GM18499 (cell line): ENCODE data around the gene SOBP.
"Not testable (repeated sequence)": the region's sequence is repeated elsewhere in the genome, so short reads cannot be mapped to it uniquely, and the experiment has no call there.

Source experiments
- ATAC-seq: cut with Tn5 transposase; IDR thresholded peaks from one replicate; pipeline ENCODE4 v1.9.1; 2021; ENCODE audit warnings: moderate number of reproducible peaks; ENCODE audit not compliant: insufficient read depth, unreplicated experiment

Gene SOBP

DNA sequence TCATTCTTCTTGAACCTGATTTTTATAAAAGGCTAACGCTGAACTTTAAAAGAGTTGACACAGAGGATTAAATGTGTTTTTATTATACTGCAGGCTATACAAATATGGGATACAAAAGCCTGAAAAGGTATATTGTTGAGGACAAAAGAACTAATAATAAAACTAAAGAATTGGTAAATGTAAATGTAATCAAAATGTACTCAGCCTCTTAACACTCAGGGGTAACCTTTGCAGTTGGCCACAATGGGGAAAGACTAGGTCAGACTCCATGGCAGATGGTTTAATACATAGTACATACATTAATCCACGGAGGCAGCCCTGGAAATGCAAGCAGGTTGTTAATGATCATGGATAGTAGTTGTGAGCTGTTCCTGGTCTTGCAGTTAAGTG is 57.5 kb downstream of the SOBP start:
- ATAC-seq = no peak

DNA sequence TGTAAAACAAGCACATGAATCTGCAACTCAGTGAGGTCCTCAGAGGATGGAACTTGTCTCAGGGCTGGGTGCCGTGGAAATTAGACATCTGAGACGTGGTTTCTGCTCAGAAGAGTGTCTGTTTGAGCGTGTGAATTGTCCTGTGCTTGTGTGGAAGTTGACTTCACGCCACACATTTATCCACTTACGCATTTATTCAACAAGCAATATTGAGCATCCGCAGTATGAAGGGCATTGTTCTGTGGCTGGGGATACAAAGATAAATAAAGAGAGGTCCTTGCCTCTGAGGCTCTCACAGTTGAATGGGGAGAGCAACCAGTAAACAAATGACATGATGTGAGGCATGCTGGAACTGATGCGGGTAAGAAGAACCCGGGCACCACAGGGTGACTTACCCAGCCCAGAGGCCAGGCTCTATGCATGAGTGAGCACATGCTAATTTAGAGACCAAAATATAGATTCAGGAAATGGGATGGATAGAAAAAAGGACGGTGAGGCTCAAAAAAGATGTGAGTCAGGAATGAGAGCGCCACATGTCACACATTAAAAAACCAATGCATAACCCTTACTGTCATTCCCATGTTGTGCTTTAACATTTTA is 60.4 kb downstream of the SOBP start:
- no peak for ATAC-seq

DNA sequence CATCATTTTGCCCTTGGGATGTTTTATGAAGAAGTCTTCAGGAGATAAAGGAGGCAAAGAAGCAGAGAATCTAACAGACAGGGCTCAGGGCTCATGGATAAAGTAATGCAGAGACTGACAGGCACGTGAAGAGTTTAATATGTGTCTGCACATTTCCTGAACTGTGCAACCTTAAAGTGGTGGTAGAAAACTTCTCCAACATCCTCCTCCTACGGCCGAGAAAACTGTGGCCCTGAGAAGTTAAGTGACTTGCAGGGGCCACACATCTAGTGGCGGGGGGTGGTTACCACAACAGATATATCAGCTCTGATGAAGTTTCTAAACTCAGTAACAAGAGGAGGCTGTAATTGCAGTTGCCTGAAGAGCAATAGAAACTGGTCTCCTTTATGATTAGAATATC is 61.0 kb downstream of the SOBP start:
- no peak for ATAC-seq

DNA sequence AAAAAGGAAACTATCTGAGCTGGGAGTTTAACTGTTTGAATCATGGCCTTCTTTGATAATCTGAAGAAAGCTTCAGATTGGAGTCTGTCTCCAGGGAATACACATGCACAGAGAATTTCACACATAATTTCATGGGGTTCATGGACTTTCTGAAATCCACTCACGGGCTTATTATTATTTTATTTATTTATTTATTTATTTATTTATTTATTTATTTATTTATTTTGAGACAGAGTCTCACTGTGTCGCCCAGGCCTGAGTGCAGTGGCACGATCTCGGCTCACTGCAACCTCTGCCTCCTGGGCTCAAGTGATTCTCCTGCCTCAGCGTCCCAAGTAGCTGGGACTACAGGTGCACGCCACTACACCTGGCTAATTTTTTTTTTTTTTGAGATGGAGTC is 63.2 kb downstream of the SOBP start:
- ATAC-seq = not testable (repeated sequence)

DNA sequence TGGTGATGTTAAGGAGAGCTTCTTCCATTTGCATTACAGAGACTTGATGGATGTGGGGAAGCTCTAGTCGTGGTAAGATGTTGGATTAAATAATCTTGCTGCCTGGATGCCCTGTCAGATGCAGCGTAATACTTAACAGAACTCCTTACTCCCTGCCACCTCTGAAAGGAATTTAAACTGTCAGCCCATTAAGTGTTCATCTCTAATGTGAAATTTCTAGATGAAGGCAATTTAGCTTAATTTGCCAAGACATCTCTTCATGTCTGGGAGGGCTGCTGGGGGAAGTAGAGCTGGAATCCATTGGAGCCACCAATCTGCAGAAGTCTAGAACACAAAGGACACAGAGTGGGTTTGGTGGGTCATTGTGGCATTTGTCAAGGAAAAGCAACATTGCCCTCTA is 64.4 kb downstream of the SOBP start:
- ATAC-seq = no peak

DNA sequence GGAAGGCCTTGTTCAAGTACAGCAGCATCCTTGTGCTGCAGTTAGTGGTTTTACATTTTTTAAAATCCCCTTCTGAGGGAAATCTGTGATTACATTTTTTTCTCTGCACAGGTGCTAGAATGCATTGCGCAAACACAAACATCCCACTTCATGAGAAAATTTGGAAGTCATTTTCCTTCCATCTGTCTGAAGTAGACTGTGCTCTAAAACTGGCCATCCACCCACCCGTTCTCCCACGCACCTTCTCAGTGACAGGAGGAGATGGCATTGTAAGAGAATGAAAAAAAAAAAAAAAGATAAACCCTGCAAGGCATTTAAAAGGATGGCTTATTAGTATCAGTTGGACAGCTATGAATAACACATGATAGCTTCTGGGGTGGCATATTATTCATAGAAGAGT is 65.0 kb downstream of the SOBP start:
- ATAC-seq = no peak

DNA sequence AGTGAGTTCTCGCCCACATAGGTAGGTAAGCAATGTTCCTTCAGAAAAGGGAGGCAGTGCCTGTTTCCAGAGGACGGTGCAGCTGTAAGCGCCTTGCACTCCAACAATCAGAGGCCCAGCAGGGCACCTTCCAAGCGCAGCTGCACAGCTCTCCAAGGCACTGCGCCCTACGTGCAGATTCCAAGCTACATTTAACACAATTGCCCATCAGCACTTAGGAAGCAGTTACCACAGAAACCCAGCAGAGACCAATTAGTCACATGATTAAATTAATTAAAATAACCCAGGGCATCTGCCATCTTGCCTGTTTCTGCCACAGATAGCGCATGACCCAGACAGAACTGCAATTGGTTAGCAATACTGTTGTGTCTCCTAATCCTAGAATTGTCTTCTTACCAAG is 65.5 kb downstream of the SOBP start:
- ATAC-seq = no peak

DNA sequence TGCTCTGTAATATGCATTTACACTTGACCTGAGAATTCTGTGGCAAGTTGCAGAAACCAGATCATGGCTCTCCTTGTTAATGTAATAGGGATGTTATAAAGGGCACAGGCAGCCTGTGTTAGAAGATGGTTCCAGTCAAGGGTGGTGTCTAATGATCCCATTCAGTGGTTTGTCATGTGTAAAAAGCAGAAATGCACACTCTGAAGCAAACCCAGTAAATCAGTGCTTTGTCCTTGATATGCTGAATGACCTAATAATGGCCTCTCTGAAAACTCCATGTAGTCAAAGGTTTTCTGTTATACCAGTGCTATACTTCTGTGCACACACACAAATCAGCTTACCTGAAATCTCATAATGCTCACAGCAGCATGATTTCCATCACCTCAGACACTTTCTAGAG is 66.2 kb downstream of the SOBP start:
- ATAC-seq = no peak

DNA sequence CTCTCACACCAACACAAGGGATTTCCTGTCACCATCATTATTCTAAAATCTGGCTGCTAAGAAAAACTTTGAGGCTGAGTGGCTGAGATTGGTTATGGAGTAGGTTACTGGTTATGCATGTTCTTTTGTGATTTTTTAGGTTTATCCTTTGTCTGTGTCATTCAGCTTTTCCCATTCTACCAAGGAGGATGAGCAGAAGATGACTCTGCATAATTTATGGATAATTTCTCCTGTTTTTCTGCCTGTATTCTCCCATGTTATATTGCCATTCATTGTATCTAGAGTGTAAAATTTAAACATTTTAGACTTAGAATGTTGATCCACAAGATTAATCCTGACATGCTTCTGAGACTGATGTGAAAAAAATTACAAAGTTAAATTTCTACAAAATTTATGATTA is 67.8 kb downstream of the SOBP start:
- no peak for ATAC-seq

DNA sequence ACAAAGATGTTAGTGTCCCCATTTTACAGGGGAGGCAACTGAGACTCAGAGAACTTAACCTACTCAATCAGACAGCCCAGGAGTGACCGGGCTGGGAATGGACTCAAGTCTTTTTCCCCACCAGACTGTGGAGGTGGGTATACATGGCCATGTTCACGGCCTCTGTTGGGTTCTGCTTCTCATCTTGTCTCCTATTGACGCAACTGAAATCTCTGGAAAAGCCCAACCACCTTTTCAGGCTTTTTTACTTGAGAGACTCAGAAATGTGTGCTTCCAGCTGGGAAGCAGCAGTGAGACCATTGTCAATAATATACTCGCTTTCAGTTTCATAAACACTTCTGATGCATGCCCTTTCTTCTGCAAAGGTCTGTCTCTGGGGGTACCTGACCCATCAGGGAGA is 70.7 kb downstream of the SOBP start:
- no peak for ATAC-seq

DNA sequence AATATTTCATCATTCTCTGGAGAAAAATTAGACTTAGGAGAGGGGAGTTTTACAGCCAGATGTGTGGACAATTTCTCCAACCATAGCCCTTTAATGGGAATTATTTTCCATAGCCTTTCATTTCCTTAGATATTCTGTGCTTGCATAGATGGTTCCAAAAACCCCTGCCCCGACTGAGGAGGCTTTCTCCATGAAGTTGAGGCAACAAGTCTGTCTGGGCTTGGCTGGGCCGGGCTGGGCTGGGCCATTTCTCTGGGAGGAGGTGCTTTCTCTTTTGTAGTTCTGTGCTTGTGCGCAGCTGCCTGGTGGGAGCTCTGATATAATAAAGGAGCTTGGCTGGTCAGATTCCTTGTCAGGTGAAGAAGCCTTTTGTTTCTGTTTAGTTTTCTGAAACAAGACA is 71.4 kb downstream of the SOBP start:
- ATAC-seq = no peak

DNA sequence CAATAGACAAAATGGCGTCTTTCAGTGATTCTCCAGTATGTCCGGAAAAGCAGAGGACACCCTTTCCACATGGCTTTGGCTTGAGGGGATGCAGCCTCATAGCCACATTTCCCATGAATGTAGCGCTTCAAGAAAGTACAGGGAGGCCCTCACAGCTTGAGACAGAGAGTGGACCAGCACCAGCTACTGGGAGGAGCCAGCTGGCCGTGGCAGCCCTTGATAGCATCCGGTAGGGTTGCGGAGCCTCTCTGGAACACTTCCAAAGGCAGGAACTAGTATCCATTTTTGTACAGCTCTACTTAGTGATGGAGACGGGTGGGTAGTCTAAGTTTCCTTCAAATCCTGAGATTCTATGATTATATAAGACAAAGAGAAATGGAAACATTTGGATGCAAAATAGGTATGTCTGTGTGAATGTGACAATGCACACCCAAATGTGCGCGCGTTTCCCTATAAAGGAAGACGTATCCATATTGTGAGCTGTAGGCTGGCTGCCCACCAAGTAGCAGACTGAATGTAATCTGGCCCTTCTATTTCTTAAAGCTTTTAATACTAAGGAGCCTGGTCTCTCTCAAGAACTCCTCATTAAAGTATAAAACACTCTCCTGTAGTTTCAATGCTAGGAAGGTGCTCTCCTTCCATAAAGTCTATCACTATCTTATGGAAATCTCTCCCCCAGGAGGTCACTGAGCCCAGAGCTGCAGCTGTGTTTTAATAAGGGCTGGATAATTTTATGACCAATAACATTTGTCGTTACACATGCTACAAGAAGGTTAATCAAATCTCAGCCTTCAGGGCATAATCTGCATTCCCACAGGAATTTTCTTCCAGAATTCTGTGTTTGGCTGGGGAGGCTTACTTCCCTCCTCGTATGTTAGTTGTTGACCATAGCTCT is 74.0 kb downstream of the SOBP start:
- no peak for ATAC-seq

DNA sequence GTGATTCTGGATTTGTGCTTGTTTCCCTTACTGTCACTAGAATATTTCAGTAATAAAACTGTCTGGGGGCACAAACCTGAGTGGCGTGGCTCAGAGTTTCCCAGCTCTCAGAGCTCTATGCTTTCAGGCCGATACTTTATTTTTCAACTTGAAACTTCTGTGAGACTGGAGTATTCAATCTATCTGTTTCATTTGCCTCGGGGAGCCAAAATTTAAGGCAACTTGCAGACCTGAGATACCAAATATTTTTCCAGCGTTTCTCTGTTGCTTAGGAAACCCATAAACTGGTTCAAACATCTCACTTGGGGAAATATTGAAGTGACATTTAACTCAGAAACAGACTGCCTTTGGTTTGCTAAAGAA is 74.7 kb downstream of the SOBP start:
- no peak for ATAC-seq

DNA sequence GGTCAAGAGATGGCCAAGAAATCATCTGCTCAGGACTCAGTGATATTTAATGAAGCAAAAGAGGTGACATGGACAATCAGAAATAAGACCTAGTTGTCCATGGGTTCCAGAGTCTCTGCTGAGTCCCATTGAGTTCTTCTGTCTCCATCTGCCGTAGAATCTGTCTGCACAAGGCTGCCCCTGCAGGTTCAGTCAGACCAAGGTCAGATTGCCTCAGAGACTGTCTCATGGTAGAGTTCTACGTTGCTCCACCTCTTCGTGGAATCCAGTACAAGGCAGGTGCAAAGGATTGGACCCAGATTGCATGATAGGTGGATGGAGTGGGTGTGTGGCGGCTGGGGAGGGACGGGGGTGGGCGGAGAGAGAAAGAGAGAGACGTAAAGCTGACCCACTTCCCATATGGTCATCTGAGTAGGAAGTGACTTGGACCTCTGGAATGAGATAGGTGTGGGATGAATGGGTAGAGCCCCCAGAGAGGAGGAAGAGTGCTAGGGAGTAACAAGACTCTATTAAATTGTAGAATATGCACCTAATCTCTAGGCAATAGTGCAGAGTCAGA is 75.3 kb downstream of the SOBP start:
- no peak for ATAC-seq

DNA sequence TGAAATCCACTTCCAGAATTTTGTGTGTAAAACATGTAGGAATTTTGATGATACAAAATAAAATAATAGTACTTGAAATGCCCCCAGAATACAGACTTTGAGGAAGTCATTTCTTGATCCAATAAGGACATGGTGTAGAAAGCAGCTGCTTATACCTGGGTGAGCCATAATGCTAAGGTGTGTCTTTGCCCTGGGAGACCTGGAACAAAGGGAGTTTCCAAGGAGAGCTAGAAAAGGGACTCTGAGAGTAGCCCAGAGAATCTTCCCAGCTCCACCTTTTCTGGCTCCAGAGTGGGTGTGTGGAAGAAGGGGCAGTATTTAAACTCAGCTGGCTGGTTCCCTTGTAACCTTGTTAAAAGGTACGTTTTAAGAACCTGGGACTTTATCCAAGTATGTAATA is 77.7 kb downstream of the SOBP start:
- ATAC-seq = no peak

DNA sequence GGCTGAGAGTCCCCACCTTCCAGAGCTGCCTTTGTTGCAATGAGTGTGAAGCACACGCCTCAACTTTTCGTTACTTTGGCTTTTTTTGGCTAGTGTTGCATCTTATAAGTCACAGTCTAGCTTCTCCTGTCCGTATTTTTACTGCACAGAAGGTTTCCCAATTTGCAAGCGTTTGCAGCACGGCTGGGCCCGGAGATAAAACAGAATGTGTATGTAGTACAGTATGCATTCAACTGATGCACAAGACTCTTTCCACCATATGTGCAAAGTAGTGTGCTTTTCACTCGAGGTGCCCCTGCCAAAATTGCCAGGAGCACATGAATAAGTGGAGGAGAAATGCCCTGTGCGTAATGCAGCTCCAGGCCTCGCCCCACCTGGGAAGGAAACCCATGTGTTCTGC is 79.6 kb downstream of the SOBP start:
- ATAC-seq = no peak

DNA sequence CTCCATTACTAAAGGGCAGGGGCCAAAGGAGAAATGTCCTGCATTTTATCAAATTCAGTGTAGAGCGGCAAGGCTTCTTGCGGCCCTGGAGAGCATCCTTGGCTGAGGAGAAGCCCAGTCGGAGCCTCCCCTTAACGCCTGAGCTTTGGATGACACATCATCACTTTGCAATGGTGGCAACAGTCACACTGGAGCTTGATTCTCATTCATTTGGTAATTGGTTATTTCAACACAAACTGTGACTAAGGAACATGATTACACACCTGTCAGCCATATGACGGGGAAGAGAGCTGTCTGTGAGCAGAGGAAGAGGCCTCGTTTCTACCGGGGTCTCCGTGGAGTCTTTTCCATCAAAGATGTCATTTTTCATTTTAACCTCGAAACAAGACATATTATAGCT is 81.4 kb downstream of the SOBP start:
- no peak for ATAC-seq

DNA sequence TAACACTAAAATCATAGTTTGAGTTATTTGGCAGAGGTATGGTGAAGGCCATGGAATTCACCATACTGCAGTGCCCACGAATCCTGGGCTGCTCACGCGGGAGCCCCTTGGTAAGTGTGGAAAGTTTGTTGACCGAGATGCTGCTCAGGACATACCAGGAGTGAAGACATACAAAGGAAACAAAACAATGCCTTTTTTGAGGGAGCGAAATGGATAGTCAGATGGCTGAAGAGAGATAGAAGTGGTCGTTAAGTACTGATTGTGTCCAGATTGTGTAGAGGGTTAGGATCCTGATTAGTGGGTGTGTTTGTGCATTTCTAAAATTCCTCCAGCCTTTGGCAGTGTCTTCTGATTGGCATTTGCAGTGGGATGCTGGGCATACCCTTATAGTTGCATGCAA is 83.0 kb downstream of the SOBP start:
- no peak for ATAC-seq

DNA sequence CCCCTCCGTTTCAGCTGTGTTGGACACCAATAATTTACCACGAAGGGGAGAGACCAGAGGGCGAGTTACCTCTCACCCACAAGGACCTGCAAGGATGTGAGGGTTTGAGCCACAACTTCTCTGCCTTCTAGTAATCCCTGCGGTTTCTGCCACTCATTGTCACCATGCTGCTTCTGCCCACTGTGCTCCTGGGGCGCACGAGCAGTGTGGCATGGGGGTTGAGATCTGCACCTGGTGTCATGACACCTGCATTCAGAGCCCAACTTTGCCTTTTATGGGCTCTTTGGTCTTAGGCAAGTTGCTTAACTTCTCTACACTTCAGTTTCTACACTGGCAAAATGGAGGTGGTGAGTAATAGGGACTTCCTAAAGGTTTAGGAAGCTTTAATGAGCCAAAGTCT is 84.9 kb downstream of the SOBP start:
- ATAC-seq = no peak

DNA sequence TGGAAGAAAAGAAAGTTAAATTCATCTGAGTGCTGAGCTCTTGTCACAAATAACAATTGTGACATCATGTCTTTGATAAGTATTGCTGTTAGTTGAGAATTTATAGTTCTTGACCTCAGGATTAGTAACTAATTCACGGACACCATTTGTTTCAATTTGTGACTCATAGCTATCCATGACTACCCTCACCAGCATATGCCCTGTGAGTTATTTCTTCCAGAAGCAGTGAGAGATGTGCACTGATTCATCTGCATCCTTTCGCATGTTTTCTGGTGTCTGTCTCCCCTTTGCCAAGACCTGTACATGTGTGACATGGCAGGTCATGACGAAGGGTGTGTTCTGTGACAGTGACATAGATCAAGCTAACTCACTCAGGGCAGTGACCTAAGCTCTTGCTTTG is 86.9 kb downstream of the SOBP start:
- no peak for ATAC-seq

DNA sequence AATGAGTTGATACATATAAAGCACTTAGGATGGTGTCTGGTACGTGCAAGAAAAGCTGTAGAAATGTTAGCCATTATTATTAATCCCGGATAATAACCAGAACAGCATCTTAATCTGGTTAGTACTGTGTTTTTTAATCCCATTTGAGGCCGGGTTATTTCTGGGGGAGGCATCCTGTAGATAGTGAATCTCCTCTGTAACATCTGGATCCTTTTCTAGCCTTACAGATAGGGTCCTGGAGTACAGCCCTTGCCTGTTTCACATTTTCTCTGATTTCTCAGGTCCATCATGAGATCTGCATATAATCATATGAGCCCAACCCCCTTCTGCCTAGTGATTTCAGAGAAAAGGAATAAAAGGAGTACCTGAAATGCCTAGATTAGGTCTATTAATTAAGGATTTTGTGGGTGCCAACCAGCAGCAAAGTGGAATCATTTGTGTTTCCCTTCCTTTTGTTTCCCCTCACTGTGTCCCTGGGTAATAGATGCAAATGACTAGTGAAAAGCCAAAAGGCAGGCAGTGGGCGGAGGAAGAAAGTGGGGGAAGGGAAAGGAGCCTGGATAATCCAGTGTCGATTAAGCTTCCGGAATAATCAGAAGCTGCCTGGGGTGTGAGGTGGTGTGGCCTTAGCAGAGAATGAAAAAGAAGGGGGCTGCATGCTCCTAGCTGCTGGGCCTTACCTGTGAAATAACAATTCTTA is 88.9 kb downstream of the SOBP start:
- ATAC-seq = no peak
